HT-29 (cell line): Measurements from ENCODE around the gene WBP2NL. TPM values are rescaled to one million over a fixed set of nuclear protein-coding genes. Genes with fewer than 3 reads are reported as not detected.
"Not testable (repeated sequence)": the region's sequence is repeated elsewhere in the genome, so short reads cannot be mapped to it uniquely, and the experiment has no call there.

Experiments
- DNase-seq: peaks from one replicate; pipeline ENCODE4 v3.0.0-alpha.2; 2015; ENCODE audit warnings: low spot score
- total RNA-seq: library from RNA; depleted of rRNA; stranded (reverse); fragments of >200 nt; shearing (Covaris generic); gene quantifications from 2 replicates; pipeline ENCODE4 v1.2.3, GENCODE V29; 2014

The WBP2NL gene
- total RNA-seq, 1 experiment from 2014 or later = not detected

- DNase-seq = no peak
Measured at GRCh38 chr22:42033263-42034181, 34.9 kb downstream of the WBP2NL start.

- no peak for DNase-seq
Measured at GRCh38 chr22:42035256-42035655, 36.7 kb downstream of the WBP2NL start.

- DNase-seq = no peak
Measured at GRCh38 chr22:42039271-42039670, 40.7 kb downstream of the WBP2NL start.

GRCh38 chr22:42041784-42042183 is 43.2 kb downstream of the WBP2NL start:
- no peak for DNase-seq

- DNase-seq = no peak
Measured at GRCh38 chr22:42050641-42051180, 52.1 kb downstream of the WBP2NL start.

DNA sequence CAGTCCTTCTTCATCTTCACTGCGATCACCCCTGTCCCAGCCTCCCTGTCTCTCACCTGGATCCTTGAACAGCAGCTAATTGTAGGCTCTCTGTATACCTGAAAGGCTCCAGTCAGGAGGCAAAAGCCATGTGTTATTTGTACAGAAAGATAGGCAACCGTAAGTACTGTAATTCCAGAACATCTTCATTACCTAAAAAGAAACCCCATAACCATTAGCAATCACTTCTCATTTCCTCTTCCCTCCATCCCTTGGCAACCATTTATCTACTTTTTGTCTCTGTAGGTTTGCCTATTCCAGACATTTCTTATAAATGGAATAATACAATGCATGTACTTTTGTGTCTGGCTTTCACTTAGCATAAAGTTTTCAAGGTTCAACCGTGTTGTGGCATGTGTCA is 54.2 kb downstream of the WBP2NL start:
- DNase-seq = no peak

DNA sequence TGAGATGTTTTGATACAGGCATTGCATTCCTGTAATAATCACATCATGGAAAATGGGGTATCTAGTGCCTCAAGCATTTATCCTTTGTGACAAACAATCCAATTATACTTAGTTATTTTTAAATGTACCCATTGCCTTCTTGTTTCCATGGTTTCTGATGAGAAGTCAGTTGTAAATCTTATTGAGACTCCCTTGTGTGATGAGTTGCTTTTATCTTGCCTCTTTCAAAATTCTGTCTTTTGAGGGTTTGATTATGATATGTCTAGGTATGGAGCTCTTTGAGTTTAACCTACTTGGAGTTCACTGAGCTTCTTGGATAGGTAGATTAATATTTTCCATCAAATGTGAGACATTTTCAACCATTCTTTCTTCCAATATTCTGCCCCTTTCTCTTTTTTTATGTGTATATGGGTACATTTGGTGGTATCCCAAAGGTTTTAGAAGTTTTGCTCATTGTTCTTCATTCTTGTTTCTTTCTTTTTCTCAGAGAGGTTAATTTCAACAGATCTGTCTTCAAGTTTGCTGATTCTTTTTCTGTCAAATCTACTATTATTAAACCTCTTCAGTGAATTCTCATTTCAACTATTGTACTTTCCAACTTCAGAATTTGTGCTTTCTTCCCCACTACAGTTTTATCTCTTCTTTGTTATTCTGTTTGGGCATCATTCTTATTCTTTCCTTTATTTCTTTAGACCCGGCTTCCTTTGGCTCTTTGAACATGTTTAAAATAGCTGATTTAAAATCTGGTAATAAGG is 58.3 kb downstream of the WBP2NL start:
- no peak for DNase-seq

DNA sequence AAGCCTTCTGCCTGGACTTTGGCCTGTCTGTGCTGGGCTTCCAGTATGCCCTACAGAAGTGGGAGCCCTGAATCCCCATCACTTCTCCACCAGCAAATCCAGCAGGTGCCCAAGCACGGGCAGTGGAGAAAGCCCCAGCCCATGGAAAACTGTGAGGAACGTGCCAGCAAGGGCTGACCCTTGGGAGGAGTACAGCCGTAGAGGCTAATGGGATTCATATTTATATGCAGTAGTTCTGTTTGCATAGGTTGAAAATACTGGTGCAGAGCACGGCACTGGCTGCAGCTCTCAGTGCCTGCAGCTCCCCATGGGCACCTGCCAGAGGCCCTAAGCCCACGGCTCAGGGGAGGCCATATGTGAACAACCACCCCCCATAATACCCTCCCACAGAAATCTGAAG is 61.9 kb downstream of the WBP2NL start:
- DNase-seq = no peak

DNA sequence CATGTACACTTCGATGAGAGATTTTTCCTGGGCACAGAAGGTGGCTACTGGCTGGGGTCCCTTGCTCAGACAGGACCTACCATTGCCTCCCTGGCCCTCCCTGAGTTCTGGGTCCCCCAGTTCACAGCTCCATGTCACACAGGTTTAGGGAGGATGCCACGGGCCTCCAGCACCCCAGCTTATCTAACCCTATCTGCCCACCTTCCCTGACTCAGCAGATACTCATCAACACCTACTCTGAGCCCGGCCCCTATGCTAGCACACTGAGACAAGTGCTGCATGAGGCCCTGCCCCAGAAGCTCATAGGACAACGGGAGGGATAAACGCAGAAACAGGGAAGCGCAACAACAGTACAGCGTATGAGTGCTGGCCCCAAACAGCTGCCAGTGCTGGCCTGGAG is 62.5 kb downstream of the WBP2NL start:
- DNase-seq = no peak

DNA sequence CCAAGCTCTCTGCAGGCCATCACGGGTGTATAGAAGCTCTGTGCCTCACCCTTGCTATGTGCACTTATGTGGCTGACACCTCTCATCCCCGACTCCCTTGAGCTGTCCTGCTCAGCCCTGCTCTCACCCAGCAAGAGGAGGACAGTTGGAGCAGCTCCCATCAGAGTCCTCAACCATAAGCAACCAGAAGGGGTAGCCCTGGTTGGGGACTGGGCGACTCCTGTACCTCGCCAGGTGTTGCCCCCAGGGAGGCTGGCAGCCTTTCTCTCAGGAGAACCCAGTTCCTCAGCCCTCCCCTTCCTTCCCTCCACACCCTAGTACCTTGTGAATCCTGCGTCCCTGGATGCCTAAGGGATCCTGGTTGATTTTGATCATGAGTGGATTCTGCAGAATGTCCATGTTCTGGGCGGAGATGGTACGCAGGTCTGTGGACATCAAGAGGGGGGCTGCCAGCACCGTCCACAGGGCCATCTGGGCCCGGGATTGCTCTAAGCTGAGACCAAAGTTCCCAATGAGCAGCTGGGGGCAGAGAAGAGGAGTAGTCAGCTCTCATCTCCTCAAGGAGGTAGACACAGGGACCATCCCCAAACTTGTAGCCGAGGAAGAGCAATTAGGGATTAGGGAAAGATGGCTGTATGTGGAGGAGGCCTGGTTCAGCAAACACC is 64.0 kb downstream of the WBP2NL start:
- DNase-seq = no peak

- DNase-seq = no peak
Measured at GRCh38 chr22:42064629-42065028, 66.0 kb downstream of the WBP2NL start.

DNA sequence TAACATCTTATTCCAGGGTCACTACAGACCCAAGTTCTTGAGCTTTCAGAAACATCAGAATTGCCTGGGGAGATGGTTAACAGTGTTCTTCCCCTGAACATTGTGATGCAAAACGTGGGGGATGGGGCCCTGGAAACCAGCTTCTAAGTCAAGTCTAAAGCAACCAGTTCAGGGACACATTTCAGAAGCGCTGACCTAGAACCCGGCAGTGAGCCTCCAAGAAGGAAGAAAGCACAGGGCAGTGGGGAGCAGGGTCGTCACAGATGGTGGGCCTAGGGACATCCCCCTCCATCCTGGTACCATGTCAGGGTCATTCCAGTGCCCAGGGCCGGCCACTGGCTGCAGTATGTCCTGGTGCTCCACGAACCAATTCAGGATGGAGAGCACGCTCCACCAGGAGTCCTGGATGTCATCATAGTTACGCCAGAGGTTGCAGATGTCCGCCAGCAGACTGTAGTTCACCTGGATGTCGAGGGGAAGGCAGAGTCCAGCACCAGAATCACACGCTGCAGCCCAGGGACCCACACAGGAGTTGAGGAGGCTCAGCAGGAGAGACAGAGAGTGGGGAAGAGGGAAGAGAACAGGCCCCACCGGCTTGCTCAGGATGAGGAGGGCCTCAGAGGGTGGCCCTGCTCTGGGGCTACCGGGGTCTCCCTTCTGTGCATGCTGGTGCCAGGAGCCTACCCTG is 67.0 kb downstream of the WBP2NL start:
- no peak for DNase-seq

GRCh38 chr22:42066126-42066761 is 67.7 kb downstream of the WBP2NL start:
- no peak for DNase-seq

DNA sequence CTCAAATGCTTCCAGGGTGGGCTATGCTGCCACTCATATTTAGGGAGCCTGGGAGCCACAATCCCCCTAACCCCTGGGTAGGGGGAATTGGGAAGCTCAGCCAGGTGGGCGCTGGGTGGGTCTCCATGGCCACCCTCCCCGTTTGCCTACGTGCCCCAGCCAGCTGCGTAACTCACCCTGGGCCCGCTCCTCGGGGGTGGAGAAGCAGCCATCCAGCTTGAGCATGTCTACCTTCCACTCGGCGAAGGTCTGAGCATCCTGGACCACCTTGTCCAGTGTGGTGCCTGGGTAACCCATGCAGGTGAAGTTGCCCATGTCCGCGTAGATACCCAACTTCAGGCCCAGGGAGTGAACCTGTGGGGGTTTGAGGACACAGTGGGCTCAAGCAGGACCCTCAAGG is 68.3 kb downstream of the WBP2NL start:
- no peak for DNase-seq

- DNase-seq = no peak
Measured at GRCh38 chr22:42067671-42068251, 69.2 kb downstream of the WBP2NL start.

DNA sequence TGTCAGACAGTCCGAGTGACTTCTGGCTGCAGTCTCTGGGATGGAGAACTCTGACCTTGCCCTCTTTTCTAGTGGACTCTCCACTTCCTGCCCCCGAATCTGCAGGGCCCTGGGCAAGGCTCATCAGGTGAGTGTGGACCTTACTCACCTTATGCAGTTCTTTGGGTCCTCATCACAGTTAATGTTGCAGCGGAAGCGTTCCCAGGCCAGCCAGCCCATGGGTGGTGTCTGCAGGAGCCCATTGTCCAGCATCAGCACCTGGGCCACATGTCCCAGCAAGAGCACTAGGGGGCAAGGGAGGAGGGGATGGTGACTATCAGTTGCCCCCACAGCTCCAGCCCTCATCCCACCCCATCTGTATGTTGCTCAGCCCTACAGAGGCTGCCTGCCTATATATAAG is 69.7 kb downstream of the WBP2NL start:
- DNase-seq = no peak

- no peak for DNase-seq
Measured at GRCh38 chr22:42069801-42070516, 71.4 kb downstream of the WBP2NL start.

DNA sequence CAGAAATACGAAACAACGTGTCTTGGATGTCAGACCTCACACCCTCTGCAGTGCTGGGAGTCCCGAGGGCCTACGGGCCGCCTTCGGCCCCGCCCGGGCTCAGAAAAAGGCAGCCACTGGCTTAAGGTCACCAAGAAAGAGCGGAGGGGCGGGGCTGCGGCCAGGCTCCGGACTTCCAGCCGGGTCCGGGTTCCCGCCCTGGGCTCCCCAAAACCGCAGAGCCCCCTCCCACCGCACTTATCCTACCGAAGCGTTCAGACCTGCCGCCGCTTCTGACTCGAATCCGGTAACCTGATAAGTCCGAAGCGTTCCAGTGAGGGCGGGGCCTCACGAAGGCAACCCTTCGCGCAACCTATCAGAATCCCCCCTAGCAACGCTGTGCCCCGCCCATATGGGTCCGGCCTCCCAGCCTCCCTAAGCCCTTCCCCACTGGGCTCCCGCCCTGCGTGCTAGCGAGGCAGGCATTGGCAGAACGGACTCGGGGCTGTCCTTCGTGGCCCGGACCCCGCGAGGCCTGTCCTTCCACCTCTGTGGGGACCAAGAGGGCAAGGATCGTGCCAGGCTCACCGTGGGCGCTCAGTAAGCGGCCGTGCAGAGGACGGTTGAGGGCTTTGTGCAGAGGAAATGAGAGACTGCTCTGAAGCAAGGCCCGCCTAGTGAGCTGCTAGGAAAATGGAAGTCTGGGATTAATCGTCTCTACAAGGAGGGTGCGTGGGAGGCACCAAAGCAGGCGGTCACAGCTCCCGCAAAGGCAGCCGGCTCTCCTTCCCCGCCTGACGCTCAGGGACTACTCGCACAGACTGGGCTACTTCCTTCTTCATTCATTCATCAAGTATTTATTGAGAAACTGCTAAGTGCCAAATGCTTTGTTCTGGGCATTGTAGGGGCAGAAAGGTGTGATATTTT is 72.2 kb downstream of the WBP2NL start, which contains the start of gene NAGA:
NAGA (minus strand) TSS at position 296 of the 906 bp plus-strand sequence. CDS start 515 bp downstream, outside the sequence.
- DNase-seq = peak; percentile 92

- DNase-seq = not testable (repeated sequence)
Measured at GRCh38 chr22:42071508-42071907, 72.9 kb downstream of the WBP2NL start.
